ENCODE results near the gene USP40.
A peak's percentile ranks its signal among the peaks of the same experiment; 100 is the strongest.

The USP40 gene

GRCh38 chr2:233440314-233440713 is 126.3 kb downstream of the USP40 start:
- no peak for DNase-seq

GRCh38 chr2:233439191-233439590 is 127.4 kb downstream of the USP40 start:
- no peak for DNase-seq

GRCh38 chr2:233438573-233439147 is 127.9 kb downstream of the USP40 start:
- DNase-seq: no peak

GRCh38 chr2:233437439-233437955 is 129.1 kb downstream of the USP40 start:
- no peak for DNase-seq

GRCh38 chr2:233436691-233437438 is 129.7 kb downstream of the USP40 start:
- DNase-seq: peak; percentile 20

GRCh38 chr2:233436191-233436581 is 130.4 kb downstream of the USP40 start:
- peak; percentile 12 for DNase-seq

GRCh38 chr2:233435436-233436190 is 131.0 kb downstream of the USP40 start:
- peak; percentile 7 for DNase-seq

- DNase-seq: peak; percentile 4
These were observed 131.8 kb downstream of the USP40 start for GRCh38 chr2:233434666-233435330.

- DNase-seq: no peak
These were observed 132.8 kb downstream of the USP40 start for GRCh38 chr2:233433794-233434193.

- no peak for DNase-seq
These were observed 133.6 kb downstream of the USP40 start for GRCh38 chr2:233433029-233433428.

GRCh38 chr2:233430651-233431050 is 135.9 kb downstream of the USP40 start:
- DNase-seq: no peak

GRCh38 chr2:233430081-233430480 is 136.5 kb downstream of the USP40 start:
- DNase-seq: no peak

GRCh38 chr2:233429175-233429897 is 137.2 kb downstream of the USP40 start:
- no peak for DNase-seq

GRCh38 chr2:233428438-233428837 is 138.1 kb downstream of the USP40 start:
- no peak for DNase-seq

- no peak for DNase-seq
These were observed 138.6 kb downstream of the USP40 start for GRCh38 chr2:233428008-233428407.

GRCh38 chr2:233426619-233427342 is 139.8 kb downstream of the USP40 start:
- DNase-seq: no peak
